Activated gamma-delta T cell treated with anti-CD3 and anti-CD28 coated beads, Interleukin-2, amount 50 U/mL, for 16 hours (primary cell): ENCODE data around the gene KRT36.

ENCODE experiments used
- DNase-seq: peaks from one replicate; pipeline ENCODE4 v3.0.0-alpha.2; 2020; ENCODE audit warnings: low read depth

The KRT36 gene

GRCh38 chr17:41439375-41439774, 50.3 kb downstream of the KRT36 start:
- no peak for DNase-seq

- DNase-seq, result no peak
Observed at GRCh38 chr17:41437769-41438168, 51.9 kb downstream of the KRT36 start.

- DNase-seq, result no peak
Observed at GRCh38 chr17:41437254-41437653, 52.5 kb downstream of the KRT36 start.
